GM19463 (cell line): Measurements from ENCODE around the gene LRRC71.
"Not testable (repeated sequence)": the region's sequence is repeated elsewhere in the genome, so short reads cannot be mapped to it uniquely, and the experiment has no call there.

Source experiments
- ATAC-seq: cut with Tn5 transposase; IDR thresholded peaks from one replicate; pipeline ENCODE4 v1.9.1; 2021; ENCODE audit warnings: mild to moderate bottlenecking, moderate library complexity; ENCODE audit not compliant: unreplicated experiment

Gene LRRC71

DNA sequence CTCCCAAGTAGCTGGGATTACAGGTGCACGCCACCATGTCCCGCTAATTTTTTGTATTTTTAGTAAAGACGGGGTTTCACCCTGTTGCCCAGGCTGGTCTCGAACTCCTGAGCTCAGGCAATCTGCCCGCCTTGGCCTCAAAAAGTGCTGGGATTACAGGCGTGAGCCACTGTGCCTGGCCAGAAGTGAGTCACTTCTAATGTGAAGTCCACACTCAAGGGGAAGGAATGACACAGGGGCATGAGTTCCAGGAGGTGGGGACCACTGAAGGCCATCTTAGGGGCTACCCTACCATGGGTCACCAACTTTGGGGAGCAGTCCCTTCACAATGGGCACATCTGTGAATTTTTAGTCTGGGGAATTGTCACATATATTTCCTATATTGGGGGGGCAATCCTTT, 6.3 kb downstream of the LRRC71 start:
- not testable (repeated sequence) for ATAC-seq

DNA sequence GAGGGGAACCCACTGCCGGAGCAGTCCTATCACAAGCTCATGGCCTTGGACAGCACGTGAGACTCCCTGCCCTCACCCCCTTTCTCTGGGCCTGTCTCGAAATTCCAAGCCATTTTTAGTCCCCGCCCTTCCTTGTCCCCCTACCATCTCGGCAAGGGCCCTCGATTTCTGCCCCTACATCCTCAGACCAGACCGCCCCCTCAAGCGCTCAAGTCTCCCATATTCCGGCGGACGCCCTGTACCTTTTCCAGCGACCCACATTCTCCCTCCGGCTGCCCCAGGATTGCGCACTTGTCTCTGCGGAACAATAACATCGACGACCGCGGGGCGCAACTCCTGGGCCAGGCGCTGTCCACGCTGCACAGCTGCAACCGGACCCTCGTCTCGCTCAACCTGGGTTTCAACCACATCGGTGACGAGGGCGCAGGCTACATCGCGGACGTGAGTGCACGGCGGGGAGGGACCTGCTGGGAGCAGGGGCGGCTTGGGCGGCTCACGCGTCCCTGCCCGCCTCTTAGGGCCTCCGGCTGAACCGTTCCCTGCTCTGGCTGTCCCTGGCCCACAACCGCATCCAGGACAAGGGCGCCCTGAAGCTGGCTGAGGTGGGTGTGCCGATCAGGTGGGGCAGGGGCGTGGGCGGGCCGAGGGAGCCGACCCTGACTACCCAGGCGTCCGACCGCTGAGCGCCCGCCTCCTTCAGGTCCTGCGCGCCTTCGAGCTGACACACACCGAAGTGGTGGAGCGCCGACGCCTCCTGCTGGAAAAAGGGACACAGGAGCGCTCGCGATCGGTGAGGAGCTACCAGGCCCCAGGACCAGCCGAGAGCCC, 7.0 kb downstream of the LRRC71 start:
- no peak for ATAC-seq

DNA sequence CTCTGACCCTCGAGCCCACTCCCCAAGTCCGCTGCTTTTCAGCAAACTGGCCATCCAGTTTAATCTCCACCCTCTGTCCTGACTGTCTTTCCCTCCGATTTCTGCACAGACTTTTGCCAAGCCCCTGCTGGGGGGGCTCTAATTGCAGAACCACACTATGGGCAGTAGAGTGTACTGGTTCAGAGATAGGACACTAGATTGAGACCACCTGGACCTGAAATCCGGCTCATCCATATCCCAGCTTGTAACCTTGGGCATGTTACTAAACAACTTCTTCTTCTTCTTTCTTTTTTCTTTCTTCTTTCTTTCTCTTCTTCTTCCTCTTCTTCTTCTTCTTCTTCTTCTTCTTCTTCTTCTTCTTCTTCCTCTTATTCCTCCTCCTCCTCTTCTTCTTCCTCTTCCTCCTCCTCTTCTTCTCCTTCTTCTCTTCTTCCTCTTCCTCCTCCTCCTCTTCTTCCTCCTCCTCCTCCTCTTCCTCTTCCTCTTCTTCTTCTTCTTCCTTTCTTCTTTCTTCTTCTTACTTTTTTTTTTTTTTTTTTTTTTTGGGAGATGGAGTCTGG, 7.7 kb downstream of the LRRC71 start:
- no peak for ATAC-seq

DNA sequence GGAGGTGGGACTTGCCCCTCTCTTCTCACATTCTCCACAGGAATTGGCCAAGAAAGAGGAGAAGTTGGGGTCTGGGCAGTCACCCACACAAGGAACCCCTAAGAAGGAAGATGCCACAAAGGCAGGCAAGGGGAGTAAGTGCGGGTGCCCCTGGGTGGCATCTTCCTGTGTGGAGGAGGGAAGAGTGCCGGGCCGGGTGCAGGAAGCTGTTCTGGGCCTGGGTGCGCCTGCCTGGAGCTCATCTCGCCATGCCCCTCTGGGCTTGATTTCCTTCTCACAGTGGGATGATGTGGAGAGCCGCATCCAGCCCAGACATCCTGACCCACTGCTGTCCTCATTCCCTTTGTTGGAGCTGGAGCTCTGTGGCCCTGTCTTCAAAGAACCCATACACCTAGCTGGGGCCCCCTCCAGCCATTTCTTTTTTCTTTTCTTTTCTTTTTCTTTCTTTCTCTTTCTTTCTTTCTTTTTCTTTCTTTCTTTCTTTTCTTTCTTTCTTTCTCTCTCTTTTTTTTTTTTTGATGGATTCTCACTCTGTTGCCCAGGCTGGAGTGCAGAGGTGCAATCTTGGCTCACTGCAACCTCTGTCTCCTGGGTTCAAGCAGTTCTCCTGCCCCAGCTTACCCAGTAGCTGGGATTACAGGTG, 9.3 kb downstream of the LRRC71 start:
- ATAC-seq, result no peak

DNA sequence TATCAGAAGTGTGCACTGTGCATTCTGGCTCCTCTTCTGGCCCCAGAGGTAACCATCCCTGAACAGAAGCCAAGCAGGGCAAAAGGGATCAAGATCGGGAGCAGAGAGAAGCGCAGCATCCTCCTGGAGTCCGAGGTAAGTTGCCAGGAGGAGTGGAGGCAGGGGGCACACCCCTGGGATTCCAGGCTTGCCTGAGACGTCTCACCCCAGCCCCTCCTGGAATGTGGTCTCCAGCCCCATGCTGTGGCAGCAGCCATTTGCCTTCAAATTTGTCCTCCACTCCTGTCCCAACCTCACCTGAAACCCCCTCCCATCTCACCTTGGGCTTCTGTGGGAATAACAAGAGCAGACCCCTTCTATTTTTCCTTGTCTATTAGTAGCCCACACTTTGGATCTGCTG, 10.1 kb downstream of the LRRC71 start:
- no peak for ATAC-seq

DNA sequence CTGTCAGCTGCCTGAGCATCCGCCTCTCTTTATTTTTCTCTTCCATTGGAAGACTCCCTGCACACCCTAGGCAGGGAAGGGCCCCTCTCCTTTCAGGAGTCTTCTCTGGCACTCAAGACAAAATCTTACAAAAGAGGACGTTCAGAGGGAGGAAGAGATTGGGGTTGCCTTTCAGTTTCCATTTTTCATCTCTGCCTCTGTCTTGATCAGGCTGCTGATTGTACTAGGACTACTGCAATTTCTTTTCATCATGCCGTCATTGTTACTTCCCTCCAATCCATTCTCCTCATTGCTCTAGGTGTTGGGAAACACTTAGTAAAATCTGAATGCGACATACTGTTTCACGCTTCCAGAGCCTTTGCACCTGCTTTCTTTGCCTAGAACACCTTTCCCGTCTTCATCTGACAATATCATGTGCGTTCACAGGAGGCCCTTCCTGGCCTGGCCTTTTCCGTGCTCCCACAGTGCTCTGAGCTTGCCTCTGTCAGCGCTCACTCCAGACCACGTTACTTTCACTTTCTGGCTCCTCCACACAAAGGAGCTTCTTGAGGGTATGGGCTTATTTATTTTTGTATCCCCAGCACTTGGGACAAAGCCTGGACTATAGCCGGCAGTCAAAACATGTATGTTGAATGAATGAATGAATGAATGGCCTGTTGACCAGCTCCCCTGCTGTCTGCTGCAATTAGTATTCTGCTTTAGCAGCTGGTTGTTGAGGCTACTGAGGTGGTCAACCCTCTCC, 10.9 kb downstream of the LRRC71 start:
- no peak for ATAC-seq

DNA sequence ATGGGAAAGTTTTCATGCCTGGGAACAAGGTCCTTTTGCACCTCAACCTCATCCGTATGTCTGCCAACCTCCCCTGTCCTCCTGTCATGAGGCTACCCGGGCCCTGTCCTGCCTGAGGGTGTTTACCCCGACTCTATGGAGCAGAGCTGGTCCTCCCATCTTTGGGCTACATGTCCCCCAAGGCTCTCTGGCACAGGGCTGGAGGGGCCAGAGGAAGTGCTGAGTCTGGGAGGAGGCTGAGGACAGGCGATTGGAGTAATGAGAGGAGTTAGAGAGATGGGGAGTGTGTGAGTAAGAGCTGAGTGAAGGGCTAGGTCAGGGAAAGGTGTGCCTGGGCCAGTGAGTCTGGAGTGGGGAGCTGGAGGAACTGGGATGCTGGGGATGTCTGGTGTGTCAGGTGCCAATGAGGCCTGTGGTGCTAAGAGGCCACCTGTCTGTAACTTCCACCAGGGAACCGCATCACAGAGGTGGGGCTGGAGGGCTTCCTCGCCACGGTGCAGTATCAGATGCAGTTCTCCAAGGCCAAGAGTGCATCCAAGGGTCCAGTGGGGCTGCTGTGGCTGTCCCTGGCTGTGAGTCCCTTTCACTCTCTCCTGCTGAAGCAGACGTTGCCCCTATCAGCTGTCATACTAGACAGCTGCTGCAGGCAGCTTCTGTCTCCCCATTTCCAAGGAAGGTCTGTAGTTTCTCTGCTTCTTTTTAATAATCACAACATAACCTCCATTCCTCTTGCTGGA, 11.7 kb downstream of the LRRC71 start:
- ATAC-seq, result no peak

DNA sequence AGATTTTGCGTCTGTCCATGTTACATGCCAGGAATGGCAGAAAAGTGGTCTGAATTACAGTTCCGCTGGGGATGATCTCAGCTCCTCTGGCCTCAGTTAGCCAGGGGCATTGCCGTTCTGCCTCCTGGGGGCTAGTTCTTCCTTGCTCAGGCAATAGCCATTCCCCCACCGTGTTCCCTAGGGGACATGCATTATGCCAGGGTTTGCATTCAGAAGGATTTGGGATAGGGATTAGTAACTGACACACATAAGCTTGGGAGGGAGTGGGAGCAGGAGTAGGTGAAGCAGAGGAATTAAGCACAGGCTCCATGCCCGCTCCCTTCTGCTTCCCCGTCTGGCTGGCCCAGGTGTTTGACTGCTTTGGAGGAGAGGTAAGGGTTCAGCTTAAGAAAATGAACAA, 12.7 kb downstream of the LRRC71 start:
- ATAC-seq, result no peak

DNA sequence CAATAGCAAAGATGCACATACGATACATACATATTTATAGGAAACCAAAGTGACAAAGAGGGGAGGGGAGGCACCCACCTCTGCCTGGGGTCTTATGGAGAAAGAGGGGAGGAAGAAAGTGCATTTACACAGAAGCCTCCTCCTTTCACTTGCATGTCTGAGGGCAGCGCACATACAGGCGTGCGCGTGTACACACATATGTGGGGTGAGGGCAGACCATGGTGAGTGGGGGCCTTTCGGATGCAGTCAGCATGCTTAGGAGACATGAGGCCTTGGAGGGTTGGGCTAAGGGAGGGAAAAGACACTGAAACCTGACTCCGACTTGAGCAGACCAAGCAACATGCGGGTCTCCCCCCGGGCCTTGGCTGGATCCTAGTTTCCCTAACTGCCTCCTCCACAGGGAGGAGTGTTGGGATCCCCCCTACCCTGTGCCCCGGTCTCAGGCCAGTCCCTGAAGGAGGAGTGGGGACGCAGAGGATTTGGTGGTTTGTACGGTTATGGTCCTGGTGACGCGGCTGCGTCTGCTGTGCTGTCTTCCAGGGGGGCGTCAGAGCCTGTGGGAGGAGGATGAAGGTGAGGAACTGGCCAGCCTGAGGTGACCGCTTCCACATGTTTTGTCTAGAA, 15.2 kb downstream of the LRRC71 start:
- no peak for ATAC-seq

DNA sequence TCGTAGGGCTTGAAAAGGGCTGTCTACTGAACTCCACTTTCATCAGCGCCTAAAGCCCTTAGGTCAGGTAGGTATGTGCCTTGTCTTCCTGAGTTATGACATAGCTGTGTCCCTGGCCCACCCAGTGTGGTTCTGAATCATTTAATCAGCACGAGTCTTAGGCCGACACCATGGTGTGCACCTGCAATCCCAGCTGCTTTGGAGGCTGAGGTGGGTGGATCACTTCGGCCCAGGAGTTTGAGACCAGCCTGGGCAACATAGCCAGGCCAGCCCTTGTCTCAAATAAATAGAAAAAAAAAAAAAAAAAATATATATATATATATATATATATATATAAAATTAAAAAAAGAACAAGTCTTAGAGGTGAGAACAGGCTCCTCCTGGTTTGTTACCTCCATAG, 15.8 kb downstream of the LRRC71 start:
- ATAC-seq, result no peak

DNA sequence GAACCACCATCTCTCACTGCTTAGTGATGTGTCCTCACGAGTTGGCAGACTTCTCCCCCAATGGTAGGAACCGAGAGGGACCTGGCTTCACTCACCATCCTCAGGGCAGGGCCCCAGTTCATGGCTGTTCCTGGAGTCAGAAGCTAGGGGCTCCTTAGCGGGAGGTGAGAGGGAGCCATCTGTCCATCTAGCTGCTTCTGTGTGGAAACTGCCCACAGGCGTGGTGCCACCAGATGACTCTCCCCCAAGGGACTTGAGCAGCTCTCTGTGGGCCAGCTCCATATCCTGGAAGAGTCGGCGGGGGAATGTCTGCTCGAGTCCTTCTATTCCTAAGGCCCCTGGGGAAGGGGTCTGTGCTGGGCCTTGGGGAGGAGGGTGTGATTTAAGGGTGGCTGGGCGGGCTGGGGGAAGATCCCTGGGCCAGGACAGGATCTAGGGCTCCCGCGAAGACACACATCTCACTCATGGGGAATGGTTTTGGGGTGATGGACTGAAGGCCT, 16.3 kb downstream of the LRRC71 start:
- ATAC-seq, result no peak

DNA sequence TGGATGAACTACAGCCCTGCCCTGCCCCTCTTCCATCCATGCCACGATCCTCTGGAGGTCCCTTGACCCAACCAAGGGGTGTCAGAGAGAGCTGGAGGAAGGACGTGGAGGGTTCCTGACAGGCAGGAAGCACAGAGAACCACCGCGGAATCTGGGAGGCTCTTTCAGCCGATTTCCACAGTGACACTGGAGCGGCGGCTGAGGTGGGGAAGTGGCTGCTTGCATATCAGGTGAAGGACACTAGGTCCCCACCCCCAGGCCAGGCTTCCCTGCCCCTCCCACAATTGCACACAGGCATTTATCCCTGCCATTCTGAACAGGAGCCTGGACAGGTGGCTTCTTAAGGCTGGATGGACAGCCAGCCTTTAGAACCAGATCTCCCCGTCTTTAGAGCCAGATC, 17.5 kb downstream of the LRRC71 start:
- ATAC-seq, result no peak

DNA sequence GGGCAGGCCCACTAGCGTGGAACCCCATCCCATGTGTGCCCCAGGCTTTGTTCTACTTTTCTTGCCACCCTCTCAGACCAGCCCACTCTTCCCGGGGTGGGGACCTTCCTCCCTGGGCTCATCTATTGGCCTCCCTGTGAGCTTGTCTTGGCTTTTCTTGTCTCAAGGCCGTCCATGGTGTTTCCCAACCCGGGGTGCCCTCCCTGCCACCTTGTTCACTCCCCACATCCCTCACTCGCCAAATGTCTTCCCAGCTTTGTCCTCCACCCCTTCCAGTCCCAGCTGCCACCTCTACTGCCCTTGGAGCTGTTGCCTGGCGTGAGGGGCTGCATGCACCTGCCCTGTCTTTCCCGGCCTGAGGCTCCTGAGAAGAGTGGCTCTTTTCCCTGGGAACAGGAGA, 18.4 kb downstream of the LRRC71 start:
- no peak for ATAC-seq

DNA sequence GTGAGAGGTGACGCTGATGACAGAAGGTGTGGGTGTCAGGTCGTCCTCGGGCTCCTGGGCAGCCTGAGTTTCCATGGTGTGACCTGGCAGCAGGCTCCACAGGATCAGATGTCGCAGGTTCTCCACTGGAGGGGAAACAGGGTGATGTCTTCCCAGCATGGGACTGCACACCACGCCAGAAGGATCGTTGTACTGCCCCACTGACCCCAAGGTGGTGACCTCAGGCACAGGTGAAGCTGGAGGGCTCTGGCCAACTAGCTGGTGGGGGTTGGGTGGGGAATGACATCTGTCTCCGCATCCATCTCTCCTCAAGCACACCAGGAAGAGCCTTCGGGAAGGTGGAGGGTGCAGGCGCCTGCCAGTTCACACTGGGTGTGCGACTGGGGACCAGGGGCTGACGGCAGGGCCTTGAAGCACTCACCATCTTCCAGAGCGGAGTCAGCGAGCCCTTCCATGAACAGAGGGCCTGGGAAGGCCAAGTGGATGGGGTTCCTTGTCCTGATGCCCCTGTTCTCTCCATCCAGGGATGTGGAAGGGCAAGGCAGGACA, 19.4 kb downstream of the LRRC71 start:
- ATAC-seq, result no peak

DNA sequence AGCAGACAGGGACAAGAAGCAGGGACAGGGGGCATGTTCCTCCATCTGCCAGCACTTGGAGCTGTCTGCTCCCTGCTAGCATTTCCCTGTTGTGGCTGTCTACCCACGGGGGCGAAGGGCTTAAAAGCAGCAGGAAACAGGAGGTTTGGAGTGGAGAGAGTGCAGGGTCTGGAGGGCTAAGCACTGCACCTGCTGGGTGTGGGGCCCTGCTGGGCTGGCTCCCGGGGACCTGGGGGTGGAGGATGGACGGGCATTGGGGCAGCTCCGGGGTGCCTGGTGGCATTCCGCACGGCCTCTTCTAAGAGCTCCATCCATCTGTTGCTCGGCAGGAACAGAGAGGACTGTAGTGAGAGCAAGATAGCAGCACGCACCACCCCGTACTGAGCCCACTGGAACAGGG, 21.2 kb downstream of the LRRC71 start:
- ATAC-seq, result no peak

DNA sequence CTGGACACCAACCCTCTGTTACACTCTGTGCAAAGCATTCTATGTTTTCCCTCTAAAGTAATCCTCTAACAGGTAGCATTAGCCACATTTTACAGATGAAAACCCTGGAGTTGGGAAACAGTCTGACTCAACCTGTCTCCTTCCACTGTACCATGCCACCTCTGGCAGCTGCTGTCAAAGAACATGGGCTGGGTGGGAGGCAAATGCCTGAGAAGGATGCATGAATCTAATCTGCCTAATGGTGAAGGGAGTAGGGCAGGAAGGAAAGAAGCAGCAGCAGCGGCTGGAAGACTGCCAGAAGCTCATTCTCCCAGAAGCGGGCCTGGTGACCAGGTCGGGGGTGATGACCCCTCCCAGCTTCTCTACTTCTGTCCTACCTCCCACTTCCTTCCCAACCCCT, 21.7 kb downstream of the LRRC71 start:
- no peak for ATAC-seq

DNA sequence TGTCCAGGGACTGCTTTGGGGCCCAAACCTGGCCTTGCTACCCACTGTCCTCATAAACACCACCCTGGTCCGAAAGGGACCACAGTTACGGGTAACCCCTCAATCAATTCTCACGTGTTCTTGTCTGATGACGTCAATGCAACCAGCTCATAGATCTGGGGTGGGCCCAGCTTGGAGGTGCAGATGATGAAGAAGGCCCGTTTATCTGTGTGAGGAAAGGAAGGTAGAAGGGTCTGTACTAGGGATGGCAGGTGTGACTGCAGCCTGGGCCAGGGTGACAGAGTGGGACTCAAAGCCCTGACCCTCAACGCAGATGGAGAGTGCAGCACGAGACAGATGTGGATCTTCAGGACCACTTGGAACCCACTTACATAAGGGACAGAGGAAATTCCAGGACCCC, 22.1 kb downstream of the LRRC71 start:
- no peak for ATAC-seq

DNA sequence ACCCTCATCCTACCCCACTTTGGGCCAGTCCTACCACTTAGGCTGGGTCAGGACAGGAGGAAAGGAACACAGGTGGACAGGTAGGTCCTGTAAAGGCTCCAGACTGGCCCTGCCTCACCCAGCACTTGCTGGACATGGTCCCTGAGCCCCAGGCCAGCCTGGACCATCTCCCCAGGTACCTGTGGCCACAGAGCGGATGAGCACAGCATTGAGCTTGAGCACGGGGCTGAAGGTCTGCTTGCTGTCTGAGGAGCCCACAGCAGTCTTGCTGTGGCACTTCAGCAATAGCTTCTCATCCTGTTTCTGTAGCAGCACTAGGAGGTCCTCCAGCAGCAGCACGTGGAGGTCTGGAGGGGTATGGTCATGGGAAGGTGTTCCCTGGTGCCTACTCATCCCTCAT, 23.3 kb downstream of the LRRC71 start:
- ATAC-seq, result no peak

DNA sequence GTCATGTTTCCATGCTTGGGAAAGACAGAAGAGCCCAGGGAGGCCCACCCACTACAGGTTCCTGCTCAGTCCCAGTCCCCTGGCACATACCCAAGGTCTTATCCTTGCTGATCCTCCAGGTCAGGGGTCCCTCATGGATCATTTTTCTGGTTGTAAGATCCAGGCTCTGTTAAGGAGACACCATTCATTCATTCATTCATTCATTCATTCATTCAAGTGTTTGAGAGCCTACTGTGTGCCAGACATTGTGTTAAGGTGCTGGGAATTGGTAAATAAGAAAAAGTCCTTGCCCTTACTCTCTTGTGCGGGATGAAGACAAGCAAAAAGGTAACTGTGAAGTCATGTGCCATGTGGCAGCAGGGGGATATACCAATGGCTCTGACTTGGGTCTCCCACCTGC, 23.8 kb downstream of the LRRC71 start:
- ATAC-seq, result no peak

DNA sequence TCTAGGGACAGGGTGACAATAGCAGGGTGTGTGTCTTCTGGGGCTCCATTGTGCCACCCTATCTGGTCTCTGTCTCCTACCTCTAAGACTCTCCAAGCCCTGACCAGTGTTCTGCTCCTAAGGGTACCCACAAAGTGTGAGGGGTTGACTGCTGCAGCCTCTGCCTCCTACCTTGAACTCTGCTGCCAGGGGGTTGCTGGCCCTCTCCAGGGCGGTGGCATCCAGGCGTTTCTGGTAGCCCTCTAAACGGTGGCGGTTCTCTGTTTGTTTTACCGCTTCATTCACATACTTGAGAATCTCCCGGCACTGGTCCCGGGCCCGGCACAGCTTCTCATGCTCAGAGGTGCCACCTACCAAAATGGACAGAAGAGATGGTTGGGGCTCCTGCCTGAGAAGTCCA, 24.4 kb downstream of the LRRC71 start:
- no peak for ATAC-seq
